ENCODE data around the gene USP11. TPM values are rescaled to one million over a fixed set of nuclear protein-coding genes. Genes with fewer than 3 reads are reported as not detected.

Gene USP11
- total and polyA plus RNA-seq, 2 experiments from 2014 or later = 64.2 to 65.1 TPM

- TF ChIP-seq POLR2AphosphoS5 (IDR thresholded peaks at IDR 0.05; ENCODE audit: low read depth) (no peak), EZH2phosphoT487 (IDR thresholded peaks at IDR 0.05; ENCODE audit: unreplicated experiment) (no peak), CREB1 (CRISPR knock-in tag; IDR thresholded peaks at IDR 0.05; ENCODE audit: low read depth) (no peak), STAT1 (IDR thresholded peaks at IDR 0.05; ENCODE audit: unreplicated experiment) (no peak), EZH2 (IDR thresholded peaks at IDR 0.05; ENCODE audit: low read depth, unreplicated experiment) (no peak), ZNF462 (CRISPR knock-in tag; IDR thresholded peaks at IDR 0.05) (no peak), JUNB (IDR thresholded peaks at IDR 0.05; ENCODE audit: unreplicated experiment) (no peak), ZNF114 (CRISPR knock-in tag; IDR thresholded peaks at IDR 0.05) (no peak), ZNF331 (CRISPR knock-in tag; IDR thresholded peaks at IDR 0.05; ENCODE audit: low read depth) (no peak), NANOG (IDR thresholded peaks at IDR 0.05; ENCODE audit: borderline replicate concordance) (no peak)
- TF ChIP-seq, protein P1, sequence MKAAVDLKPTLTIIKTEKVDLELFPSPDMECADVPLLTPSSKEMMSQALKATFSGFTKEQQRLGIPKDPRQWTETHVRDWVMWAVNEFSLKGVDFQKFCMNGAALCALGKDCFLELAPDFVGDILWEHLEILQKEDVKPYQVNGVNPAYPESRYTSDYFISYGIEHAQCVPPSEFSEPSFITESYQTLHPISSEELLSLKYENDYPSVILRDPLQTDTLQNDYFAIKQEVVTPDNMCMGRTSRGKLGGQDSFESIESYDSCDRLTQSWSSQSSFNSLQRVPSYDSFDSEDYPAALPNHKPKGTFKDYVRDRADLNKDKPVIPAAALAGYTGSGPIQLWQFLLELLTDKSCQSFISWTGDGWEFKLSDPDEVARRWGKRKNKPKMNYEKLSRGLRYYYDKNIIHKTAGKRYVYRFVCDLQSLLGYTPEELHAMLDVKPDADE (IDR thresholded peaks at IDR 0.05) = no peak
- TF ChIP-seq, protein P2, sequence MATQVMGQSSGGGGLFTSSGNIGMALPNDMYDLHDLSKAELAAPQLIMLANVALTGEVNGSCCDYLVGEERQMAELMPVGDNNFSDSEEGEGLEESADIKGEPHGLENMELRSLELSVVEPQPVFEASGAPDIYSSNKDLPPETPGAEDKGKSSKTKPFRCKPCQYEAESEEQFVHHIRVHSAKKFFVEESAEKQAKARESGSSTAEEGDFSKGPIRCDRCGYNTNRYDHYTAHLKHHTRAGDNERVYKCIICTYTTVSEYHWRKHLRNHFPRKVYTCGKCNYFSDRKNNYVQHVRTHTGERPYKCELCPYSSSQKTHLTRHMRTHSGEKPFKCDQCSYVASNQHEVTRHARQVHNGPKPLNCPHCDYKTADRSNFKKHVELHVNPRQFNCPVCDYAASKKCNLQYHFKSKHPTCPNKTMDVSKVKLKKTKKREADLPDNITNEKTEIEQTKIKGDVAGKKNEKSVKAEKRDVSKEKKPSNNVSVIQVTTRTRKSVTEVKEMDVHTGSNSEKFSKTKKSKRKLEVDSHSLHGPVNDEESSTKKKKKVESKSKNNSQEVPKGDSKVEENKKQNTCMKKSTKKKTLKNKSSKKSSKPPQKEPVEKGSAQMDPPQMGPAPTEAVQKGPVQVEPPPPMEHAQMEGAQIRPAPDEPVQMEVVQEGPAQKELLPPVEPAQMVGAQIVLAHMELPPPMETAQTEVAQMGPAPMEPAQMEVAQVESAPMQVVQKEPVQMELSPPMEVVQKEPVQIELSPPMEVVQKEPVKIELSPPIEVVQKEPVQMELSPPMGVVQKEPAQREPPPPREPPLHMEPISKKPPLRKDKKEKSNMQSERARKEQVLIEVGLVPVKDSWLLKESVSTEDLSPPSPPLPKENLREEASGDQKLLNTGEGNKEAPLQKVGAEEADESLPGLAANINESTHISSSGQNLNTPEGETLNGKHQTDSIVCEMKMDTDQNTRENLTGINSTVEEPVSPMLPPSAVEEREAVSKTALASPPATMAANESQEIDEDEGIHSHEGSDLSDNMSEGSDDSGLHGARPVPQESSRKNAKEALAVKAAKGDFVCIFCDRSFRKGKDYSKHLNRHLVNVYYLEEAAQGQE (IDR thresholded peaks at IDR 0.05; ENCODE audit: unreplicated experiment) = no peak
- TF ChIP-seq, protein P3, sequence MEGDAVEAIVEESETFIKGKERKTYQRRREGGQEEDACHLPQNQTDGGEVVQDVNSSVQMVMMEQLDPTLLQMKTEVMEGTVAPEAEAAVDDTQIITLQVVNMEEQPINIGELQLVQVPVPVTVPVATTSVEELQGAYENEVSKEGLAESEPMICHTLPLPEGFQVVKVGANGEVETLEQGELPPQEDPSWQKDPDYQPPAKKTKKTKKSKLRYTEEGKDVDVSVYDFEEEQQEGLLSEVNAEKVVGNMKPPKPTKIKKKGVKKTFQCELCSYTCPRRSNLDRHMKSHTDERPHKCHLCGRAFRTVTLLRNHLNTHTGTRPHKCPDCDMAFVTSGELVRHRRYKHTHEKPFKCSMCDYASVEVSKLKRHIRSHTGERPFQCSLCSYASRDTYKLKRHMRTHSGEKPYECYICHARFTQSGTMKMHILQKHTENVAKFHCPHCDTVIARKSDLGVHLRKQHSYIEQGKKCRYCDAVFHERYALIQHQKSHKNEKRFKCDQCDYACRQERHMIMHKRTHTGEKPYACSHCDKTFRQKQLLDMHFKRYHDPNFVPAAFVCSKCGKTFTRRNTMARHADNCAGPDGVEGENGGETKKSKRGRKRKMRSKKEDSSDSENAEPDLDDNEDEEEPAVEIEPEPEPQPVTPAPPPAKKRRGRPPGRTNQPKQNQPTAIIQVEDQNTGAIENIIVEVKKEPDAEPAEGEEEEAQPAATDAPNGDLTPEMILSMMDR (conservative IDR thresholded peaks at IDR 0.05; ENCODE audit: low read depth in 2 of 2) = no peak
- H3K79me2 ChIP-seq (replicated peaks; ENCODE audit: insufficient read depth) = peaks cover 37% of the 10 kb centered on the region
- H3K4me1 Mint-ChIP-seq = peaks cover 17% of the 10 kb centered on the region
Measured at GRCh38 chrX:47222751-47223350, 10.0 kb upstream of the USP11 start.

More at GRCh38 chrX:47222751-47223350, 10.0 kb upstream of the USP11 start:
- no peak overlapping the region for H3K4me3 Mint-ChIP-seq
- Histone ChIP-seq H3K36me3 (ENCODE audit: insufficient read depth) (peaks cover 6% of the 10 kb centered on the region), H3K9me2 (ENCODE audit: insufficient read depth) (no peaks in the 10 kb centered on the region), H2AFZ (no peak overlapping the region), H3K27ac (ENCODE audit: low read depth) (no peak overlapping the region), H4K20me1 (replicated peaks; ENCODE audit: insufficient read depth) (no peaks in the 10 kb centered on the region), H3K4me2 (no peak overlapping the region), H3F3A (replicated peaks; ENCODE audit: low read depth) (no peaks in the 10 kb centered on the region), H3K4me1 (ENCODE audit: insufficient read depth) (no peaks in the 10 kb centered on the region), H3K27me3 (ENCODE audit: insufficient read depth) (no peaks in the 10 kb centered on the region), H3K4me3 (no peak overlapping the region)
- H3K27me3 Mint-ChIP-seq (ENCODE audit: insufficient read depth, low read depth, poor library complexity) = peaks cover 12% of the 10 kb centered on the region
- no peak overlapping the region for H3K27ac Mint-ChIP-seq
- DNase-seq (ENCODE audit: low spot score) = peak; percentile 39
- H3K9me3 Mint-ChIP-seq = no peaks in the 10 kb centered on the region
- H3K36me3 Mint-ChIP-seq (ENCODE audit: low read depth) = peaks cover 53% of the 10 kb centered on the region
- ATAC-seq = no peak
